COLO668 (cell line): ENCODE data around the gene MDM2.
"Not testable (repeated sequence)": the region's sequence is repeated elsewhere in the genome, so short reads cannot be mapped to it uniquely, and the experiment has no call there.

Source experiments
- DNase-seq: peaks from one replicate; lab custom pipeline; 2025; ENCODE audit not compliant: unreplicated experiment; lab: John Stamatoyannopoulos, UW

MDM2 gene

GRCh38 chr12:68805592-68806120 is 2.3 kb upstream of the MDM2 start:
- DNase-seq, result no peak

GRCh38 chr12:68806488-68807237 is 1.3 kb upstream of the MDM2 start:
- DNase-seq, result no peak

GRCh38 chr12:68807274-68807575 is 752 bp upstream of the MDM2 start:
- DNase-seq, result not testable (repeated sequence)

GRCh38 chr12:68808388-68809189 is 612 bp downstream of the MDM2 start:
- peak; percentile 89 for DNase-seq

- DNase-seq, result no peak
These were observed 1.4 kb downstream of the MDM2 start for GRCh38 chr12:68809190-68810026.

GRCh38 chr12:68810027-68810389 is 2.0 kb downstream of the MDM2 start:
- DNase-seq, result not testable (repeated sequence)

- DNase-seq, result not testable (repeated sequence)
These were observed 3.6 kb downstream of the MDM2 start for GRCh38 chr12:68811573-68811972.

GRCh38 chr12:68812553-68813241 is 4.7 kb downstream of the MDM2 start:
- DNase-seq, result no peak

- DNase-seq, result no peak
These were observed 5.2 kb downstream of the MDM2 start for GRCh38 chr12:68813242-68813593.

- DNase-seq, result no peak
These were observed 6.7 kb downstream of the MDM2 start for GRCh38 chr12:68814490-68815231.

GRCh38 chr12:68815232-68815927 is 7.4 kb downstream of the MDM2 start:
- no peak for DNase-seq

- no peak for DNase-seq
These were observed 8.2 kb downstream of the MDM2 start for GRCh38 chr12:68815928-68816800.

GRCh38 chr12:68819481-68819880 is 11.5 kb downstream of the MDM2 start:
- DNase-seq, result not testable (repeated sequence)

GRCh38 chr12:68821357-68822188 is 13.6 kb downstream of the MDM2 start:
- DNase-seq, result no peak

- DNase-seq, result no peak
These were observed 15.7 kb downstream of the MDM2 start for GRCh38 chr12:68823696-68824095.

- no peak for DNase-seq
These were observed 16.2 kb downstream of the MDM2 start for GRCh38 chr12:68824131-68824530.

- DNase-seq, result no peak
These were observed 16.7 kb downstream of the MDM2 start for GRCh38 chr12:68824597-68825250.
